Measurements from ENCODE around the gene CUTA.

- TF ChIP-seq ELF4 (IDR thresholded peaks at IDR 0.05) = no peak
- TF ChIP-seq SUZ12 (IDR thresholded peaks at IDR 0.05) = no peak
Observed at GRCh38 chr6:33416386-33417127, 1.4 kb downstream of the CUTA start.

Measured in HEK293T (cell line).